Gastroesophageal sphincter (tissue), 4 donors: ENCODE measurements around the gene HSD17B1. TPM values are rescaled to one million over a fixed set of nuclear protein-coding genes. Genes with fewer than 3 reads are reported as not detected.

ENCODE experiments used
- ATAC-seq: fragments of 150-250 bp; one replicate; pipeline ENCODE4 v1.9.1; 2016; ENCODE audit warnings: mild to moderate bottlenecking, moderate library complexity
- H3K27ac ChIP-seq, 4 donors: fragments of 200-600 bp; sonication (generic) in 3 of 4; 1 replicate in 3 of 4; 2 replicates in 1 of 4; pipeline ENCODE4 v1.5.1; 2016 to 2019
- H3K27me3 ChIP-seq: fragments of 200-600 bp; sonication (generic); one replicate; pipeline ENCODE4 v1.5.1; 2019
- H3K36me3 ChIP-seq, 2 donors: fragments of 200-600 bp; sonication (generic); one replicate each; pipeline ENCODE4 v1.5.1; 2019; ENCODE audit warnings: control low read depth in 1 of 2
- H3K4me1 ChIP-seq, 3 donors: fragments of 200-600 bp; sonication (generic); 1 replicate in 2 of 3; 2 replicates in 1 of 3; pipeline ENCODE4 v1.5.1; 2016 to 2019; ENCODE audit warnings: control low read depth in 2 of 3
- H3K4me3 ChIP-seq, 2 donors: fragments of 200-600 bp; sonication (generic); one replicate each; pipeline ENCODE4 v1.5.1; 2019; ENCODE audit warnings: mild to moderate bottlenecking in 1 of 2, moderate library complexity in 1 of 2
- H3K9me3 ChIP-seq, 3 donors: fragments of 200-600 bp; sonication (generic); one replicate each; pipeline ENCODE4 v1.5.1; 2017 to 2019; ENCODE audit warnings: control low read depth in 2 of 3
- EP300 ChIP-seq: sonication (generic); formaldehyde crosslinking; IDR thresholded peaks from one replicate; pipeline ENCODE4 v1.6.1; 2017; ENCODE audit warnings: antibody characterized with exemption, mild to moderate bottlenecking
- POLR2A ChIP-seq, 2 donors: fragments of 450-650 bp; IDR thresholded peaks; one replicate each; pipeline ENCODE4 v1.6.1; 2017; ENCODE audit warnings: antibody characterized with exemption in 2 of 2, mild to moderate bottlenecking in 2 of 2, moderate library complexity in 1 of 2
- POLR2AphosphoS5 ChIP-seq: sonication (generic); formaldehyde crosslinking; IDR thresholded peaks from one replicate; pipeline ENCODE4 v1.6.1; 2017; ENCODE audit warnings: antibody characterized with exemption
- WGBS, 2 donors: methylation state at CpG; one replicate each; pipeline ENCODE4 v1.1.5; 2018; ENCODE audit warnings: low coverage in 1 of 2; 5-methylcytosine and 5-hydroxymethylcytosine counted together
- total RNA-seq, 4 donors: library from RNA; depleted of rRNA; stranded (reverse); fragments of >200 nt; gene quantifications; one replicate each; pipeline ENCODE4 v1.1.0, GENCODE V29; 2016
- TF ChIP-seq, protein P1 (sequence below), 4 experiments: fragments of 200-600 bp in 2 of 4; fragments of 450-650 bp in 2 of 4; sonication (generic) in 1 of 4; IDR thresholded peaks; one replicate each; pipeline ENCODE4 v1.5.1; 2017 to 2019; ENCODE audit warnings: antibody characterized with exemption in 4 of 4, mild to moderate bottlenecking in 2 of 4, moderate library complexity in 2 of 4

The HSD17B1 gene
- total RNA-seq, 4 donors from 2014 or later, result 0.39 to 1.4 (median 0.69) TPM

DNA sequence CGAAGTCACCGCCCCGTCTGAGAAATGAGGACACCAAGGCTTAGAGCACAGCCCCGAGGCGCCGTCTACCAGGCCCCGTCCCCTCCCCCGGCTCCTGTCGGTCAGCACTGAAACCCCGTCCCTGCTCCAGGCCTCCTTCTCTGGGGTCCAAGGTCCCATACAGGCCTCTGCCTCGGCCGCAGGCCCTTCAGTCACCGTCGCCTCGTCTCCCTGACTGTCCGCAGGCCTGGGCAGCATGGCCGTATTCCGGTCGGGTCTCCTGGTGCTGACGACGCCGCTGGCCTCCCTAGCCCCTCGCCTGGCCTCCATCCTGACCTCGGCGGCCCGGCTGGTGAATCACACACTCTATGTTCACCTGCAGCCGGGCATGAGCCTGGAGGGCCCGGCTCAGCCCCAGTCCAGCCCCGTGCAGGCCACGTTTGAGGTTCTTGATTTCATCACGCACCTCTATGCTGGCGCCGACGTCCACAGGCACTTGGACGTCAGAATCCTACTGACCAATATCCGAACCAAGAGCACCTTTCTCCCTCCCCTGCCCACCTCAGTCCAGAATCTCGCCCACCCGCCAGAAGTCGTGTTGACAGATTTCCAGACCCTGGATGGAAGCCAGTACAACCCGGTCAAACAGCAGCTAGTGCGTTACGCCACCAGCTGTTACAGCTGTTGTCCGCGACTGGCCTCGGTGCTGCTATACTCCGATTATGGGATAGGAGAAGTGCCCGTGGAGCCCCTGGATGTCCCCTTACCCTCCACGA is 9.8 kb downstream of the HSD17B1 start:
- Histone ChIP-seq H3K4me1 (peaks cover 0 to 62% (median 30%) of the 10 kb centered on the region in 3 donors), H3K4me3 (peak overlapping the region; percentile 76 to 79), H3K36me3 (peaks cover 0 to 28% of the 10 kb centered on the region in 2 donors), H3K27me3 (no peaks in the 10 kb centered on the region), H3K27ac (peak overlapping the region; percentile 65 to 88 (median 86)), H3K9me3 (no peaks in the 10 kb centered on the region)
- TF ChIP-seq POLR2A (IDR thresholded peaks at IDR 0.05), result no peak
- TF ChIP-seq EP300, result no peak
- TF ChIP-seq, protein P1, sequence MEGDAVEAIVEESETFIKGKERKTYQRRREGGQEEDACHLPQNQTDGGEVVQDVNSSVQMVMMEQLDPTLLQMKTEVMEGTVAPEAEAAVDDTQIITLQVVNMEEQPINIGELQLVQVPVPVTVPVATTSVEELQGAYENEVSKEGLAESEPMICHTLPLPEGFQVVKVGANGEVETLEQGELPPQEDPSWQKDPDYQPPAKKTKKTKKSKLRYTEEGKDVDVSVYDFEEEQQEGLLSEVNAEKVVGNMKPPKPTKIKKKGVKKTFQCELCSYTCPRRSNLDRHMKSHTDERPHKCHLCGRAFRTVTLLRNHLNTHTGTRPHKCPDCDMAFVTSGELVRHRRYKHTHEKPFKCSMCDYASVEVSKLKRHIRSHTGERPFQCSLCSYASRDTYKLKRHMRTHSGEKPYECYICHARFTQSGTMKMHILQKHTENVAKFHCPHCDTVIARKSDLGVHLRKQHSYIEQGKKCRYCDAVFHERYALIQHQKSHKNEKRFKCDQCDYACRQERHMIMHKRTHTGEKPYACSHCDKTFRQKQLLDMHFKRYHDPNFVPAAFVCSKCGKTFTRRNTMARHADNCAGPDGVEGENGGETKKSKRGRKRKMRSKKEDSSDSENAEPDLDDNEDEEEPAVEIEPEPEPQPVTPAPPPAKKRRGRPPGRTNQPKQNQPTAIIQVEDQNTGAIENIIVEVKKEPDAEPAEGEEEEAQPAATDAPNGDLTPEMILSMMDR (IDR thresholded peaks at IDR 0.05), result no peak
- no peak for TF ChIP-seq POLR2AphosphoS5
- 20% methylated on average over 3 of the region's 48 CpGs; no CpG with 5 or more reads in 1 of the 2 donors for WGBS, 2 donors
- no peak for ATAC-seq

GRCh38 chr17:42563143-42563509 is 10.4 kb downstream of the HSD17B1 start:
- H3K4me1 ChIP-seq, result peaks cover 0 to 68% (median 36%) of the 10 kb centered on the region in 3 donors
- no CpG with 5 or more reads among the region's 14 CpGs for WGBS, 2 donors
- H3K27ac ChIP-seq, result peak overlapping the region in 2 of 4 donors; percentile 85 to 87
- H3K36me3 ChIP-seq, result peaks cover 0 to 28% of the 10 kb centered on the region in 2 donors
- H3K4me3 ChIP-seq, result peak overlapping the region; percentile 76 to 79
- H3K27me3 ChIP-seq, result no peaks in the 10 kb centered on the region
- TF ChIP-seq, protein P1 (IDR thresholded peaks at IDR 0.05), result no peak
- no peak for TF ChIP-seq POLR2A (IDR thresholded peaks at IDR 0.05)
- no peak for TF ChIP-seq EP300
- no peak for TF ChIP-seq POLR2AphosphoS5
- no peaks in the 10 kb centered on the region for H3K9me3 ChIP-seq
- ATAC-seq, result no peak

DNA sequence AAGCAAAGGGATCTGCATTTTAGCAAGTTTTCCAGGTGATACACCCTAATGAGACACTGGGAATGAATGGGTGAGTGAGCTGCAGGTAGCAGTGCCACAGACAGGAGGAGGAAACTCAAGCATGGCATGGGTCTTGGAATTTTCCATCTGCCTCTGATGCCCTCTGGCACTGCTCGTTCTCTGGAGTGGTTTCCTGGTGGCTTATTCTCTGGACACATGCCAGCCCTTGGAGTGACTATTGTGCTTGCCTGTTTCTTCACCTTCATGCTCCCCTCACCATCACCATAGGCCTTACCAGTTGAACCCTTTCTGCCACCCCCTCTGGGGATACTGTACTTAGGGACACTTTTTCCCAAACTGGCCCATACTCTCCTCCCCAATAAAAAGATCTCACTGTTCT is 10.8 kb downstream of the HSD17B1 start:
- WGBS, 2 donors, result 25 to 29% methylated on average over 1 of the region's 1 CpG
- no peak overlapping the region for H3K4me3 ChIP-seq

DNA sequence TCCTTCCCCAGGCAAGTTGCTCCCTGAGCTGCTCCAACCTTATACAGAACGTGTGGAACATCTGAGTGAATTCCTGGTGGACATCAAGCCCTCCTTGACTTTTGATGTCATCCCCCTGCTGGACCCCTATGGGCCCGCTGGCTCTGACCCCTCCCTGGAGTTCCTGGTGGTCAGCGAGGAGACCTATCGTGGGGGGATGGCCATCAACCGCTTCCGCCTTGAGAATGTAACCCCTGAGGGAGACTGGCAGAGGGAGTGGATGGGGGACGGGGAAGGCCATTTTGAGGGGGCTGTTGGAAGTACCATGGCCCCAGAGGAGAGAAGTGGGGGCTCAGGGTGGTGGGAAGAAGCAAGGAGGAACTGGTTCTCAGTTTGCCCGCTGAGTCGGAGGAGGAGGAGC is 11.2 kb downstream of the HSD17B1 start:
- WGBS, 2 donors, result 71% methylated on average over 2 of the region's 9 CpGs; no CpG with 5 or more reads in 1 of the 2 donors
- ATAC-seq, result no peak
- H3K27me3 ChIP-seq, result no peaks in the 10 kb centered on the region
- H3K9me3 ChIP-seq, result no peaks in the 10 kb centered on the region
- peak overlapping the region in 2 of 4 donors; percentile 4 to 85 for H3K27ac ChIP-seq
- H3K36me3 ChIP-seq, result peaks cover 0 to 35% of the 10 kb centered on the region in 2 donors
- H3K4me3 ChIP-seq, result no peak overlapping the region
- no peak for TF ChIP-seq POLR2A (IDR thresholded peaks at IDR 0.05)
- TF ChIP-seq, protein P1 (IDR thresholded peaks at IDR 0.05), result no peak
- no peak for TF ChIP-seq POLR2AphosphoS5
- TF ChIP-seq EP300, result no peak
- H3K4me1 ChIP-seq, result peaks cover 0 to 76% (median 41%) of the 10 kb centered on the region in 3 donors

More for the DNA sequence above, 10.8 kb downstream of the HSD17B1 start:
- peaks cover 0 to 72% (median 38%) of the 10 kb centered on the region in 3 donors for H3K4me1 ChIP-seq
- no peaks in the 10 kb centered on the region for H3K27me3 ChIP-seq
- ATAC-seq, result no peak
- no peaks in the 10 kb centered on the region for H3K9me3 ChIP-seq
- peak overlapping the region in 2 of 4 donors; percentile 4 to 85 for H3K27ac ChIP-seq
- peaks cover 0 to 31% of the 10 kb centered on the region in 2 donors for H3K36me3 ChIP-seq
- TF ChIP-seq EP300, result no peak
- no peak for TF ChIP-seq POLR2A (IDR thresholded peaks at IDR 0.05)
- TF ChIP-seq POLR2AphosphoS5, result no peak
- TF ChIP-seq, protein P1 (IDR thresholded peaks at IDR 0.05), result no peak
